HG03108 (cell line): ENCODE data around the gene PCED1B.
"Not testable (repeated sequence)": the region's sequence is repeated elsewhere in the genome, so short reads cannot be mapped to it uniquely, and the experiment has no call there.

Experiments
- ATAC-seq: cut with Tn5 transposase; IDR thresholded peaks from one replicate; pipeline ENCODE4 v1.9.1; 2021; ENCODE audit warnings: moderate library complexity; ENCODE audit not compliant: unreplicated experiment

PCED1B gene

GRCh38 chr12:47117305-47117704 is 37.9 kb downstream of the PCED1B start:
- ATAC-seq, result not testable (repeated sequence)

- ATAC-seq, result no peak
These were observed 41.3 kb downstream of the PCED1B start for GRCh38 chr12:47120736-47121135.

GRCh38 chr12:47121146-47121545 is 41.7 kb downstream of the PCED1B start:
- no peak for ATAC-seq

- ATAC-seq, result no peak
These were observed 43.2 kb downstream of the PCED1B start for GRCh38 chr12:47122602-47123001.

GRCh38 chr12:47123730-47124129 is 44.3 kb downstream of the PCED1B start:
- no peak for ATAC-seq

- no peak for ATAC-seq
These were observed 45.0 kb downstream of the PCED1B start for GRCh38 chr12:47124451-47124850.

- no peak for ATAC-seq
These were observed 46.8 kb downstream of the PCED1B start for GRCh38 chr12:47126246-47126645.

- no peak for ATAC-seq
These were observed 51.6 kb downstream of the PCED1B start for GRCh38 chr12:47131011-47131410.

- ATAC-seq, result no peak
These were observed 54.6 kb downstream of the PCED1B start for GRCh38 chr12:47134005-47134404.

- ATAC-seq, result no peak
These were observed 56.2 kb downstream of the PCED1B start for GRCh38 chr12:47135578-47135977.

GRCh38 chr12:47139000-47139681 is 59.7 kb downstream of the PCED1B start:
- no peak for ATAC-seq

- ATAC-seq, result no peak
These were observed 62.0 kb downstream of the PCED1B start for GRCh38 chr12:47141459-47141858.

- ATAC-seq, result no peak
These were observed 65.3 kb downstream of the PCED1B start for GRCh38 chr12:47144769-47145168.

GRCh38 chr12:47145188-47145587 is 65.8 kb downstream of the PCED1B start:
- ATAC-seq, result no peak

- no peak for ATAC-seq
These were observed 68.3 kb downstream of the PCED1B start for GRCh38 chr12:47147739-47148138.

GRCh38 chr12:47149146-47149545 is 69.7 kb downstream of the PCED1B start:
- no peak for ATAC-seq

GRCh38 chr12:47152095-47152494 is 72.7 kb downstream of the PCED1B start:
- ATAC-seq, result no peak

GRCh38 chr12:47155457-47156166 is 76.2 kb downstream of the PCED1B start:
- no peak for ATAC-seq

- ATAC-seq, result no peak
These were observed 76.8 kb downstream of the PCED1B start for GRCh38 chr12:47156167-47156736.

GRCh38 chr12:47158792-47159191 is 79.4 kb downstream of the PCED1B start:
- ATAC-seq, result no peak

GRCh38 chr12:47159348-47159747 is 79.9 kb downstream of the PCED1B start:
- no peak for ATAC-seq
